GM18519 (cell line): Measurements from ENCODE around the gene SELPLG.
"Not testable (repeated sequence)": the region's sequence is repeated elsewhere in the genome, so short reads cannot be mapped to it uniquely, and the experiment has no call there.

Experiments used
- ATAC-seq: cut with Tn5 transposase; IDR thresholded peaks from one replicate; pipeline ENCODE4 v1.9.1; 2021; ENCODE audit warnings: mild to moderate bottlenecking, moderate library complexity; ENCODE audit not compliant: unreplicated experiment, low FRiP score

SELPLG gene

DNA sequence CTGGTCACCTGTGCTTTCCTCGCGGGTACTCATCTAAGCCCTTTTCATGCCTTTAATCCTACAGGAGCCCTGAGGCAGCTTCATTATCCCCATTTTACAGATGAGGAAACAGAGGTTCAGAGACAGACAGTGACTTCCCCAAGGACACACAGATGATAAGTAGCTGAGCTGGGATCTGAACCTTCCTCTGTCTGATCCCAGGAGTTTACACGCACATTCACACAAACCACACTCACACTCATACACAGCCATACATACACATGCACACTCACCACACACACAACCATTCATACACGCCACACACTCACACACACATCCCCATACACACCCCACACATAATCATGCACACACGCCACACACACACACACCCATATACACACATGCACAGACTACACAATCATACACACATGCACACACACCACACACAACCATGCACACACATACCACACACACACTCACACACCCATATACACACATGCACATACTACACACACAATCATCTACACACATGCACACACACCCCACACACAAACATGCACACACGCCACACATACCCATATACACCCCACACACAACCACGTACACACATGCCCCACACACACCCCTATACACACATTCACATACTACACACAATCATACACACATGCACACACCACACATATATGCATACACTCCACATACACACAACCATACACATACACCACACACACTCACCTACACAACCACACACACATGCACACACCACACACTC, 38.6 kb downstream of the SELPLG start:
- ATAC-seq, result no peak

- ATAC-seq, result no peak
Observed at GRCh38 chr12:108594323-108594903, 39.3 kb downstream of the SELPLG start.

DNA sequence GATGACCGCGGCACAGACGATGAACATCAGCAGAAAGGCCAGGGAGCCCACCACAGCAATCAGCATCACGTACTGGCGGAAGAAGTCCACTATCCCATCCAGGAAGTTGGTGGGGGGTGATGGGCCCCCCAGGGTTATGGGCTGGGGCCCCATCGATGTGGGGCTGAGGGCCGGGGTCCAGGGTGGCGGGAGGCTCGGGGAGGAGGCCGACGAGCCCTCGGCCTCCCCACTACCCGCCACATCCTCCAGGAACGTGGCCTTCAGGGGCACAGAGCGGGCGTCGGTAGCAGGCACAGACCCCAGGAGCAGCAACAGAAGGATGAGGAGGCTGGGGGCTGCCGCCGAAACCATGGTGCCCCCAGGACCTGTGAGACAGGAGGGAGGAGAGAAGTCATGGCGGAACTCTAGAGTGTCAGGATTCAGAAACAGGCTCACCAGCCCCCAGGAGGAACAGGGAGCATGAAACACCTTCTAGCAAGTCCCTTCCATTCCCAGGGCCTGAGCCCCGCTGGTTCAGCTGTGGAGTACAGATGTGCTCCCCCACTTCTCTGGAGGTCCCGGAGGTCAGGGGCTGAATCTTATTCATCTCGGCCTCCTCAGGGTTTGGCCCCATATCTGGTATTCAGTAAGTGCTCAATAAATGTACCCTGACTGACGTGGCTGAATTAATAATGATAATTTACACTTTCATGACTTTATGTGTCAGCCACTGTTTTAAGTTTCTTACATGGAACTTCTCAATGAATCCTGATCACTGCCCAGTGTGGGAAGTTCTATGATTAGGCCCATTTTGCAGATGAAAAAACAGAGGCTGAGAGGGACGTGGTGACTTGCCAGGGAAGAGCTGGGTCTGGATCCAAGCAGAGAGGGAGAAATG, 41.4 kb downstream of the SELPLG start:
- no peak for ATAC-seq

GRCh38 chr12:108591267-108591980, 42.3 kb downstream of the SELPLG start:
- no peak for ATAC-seq

DNA sequence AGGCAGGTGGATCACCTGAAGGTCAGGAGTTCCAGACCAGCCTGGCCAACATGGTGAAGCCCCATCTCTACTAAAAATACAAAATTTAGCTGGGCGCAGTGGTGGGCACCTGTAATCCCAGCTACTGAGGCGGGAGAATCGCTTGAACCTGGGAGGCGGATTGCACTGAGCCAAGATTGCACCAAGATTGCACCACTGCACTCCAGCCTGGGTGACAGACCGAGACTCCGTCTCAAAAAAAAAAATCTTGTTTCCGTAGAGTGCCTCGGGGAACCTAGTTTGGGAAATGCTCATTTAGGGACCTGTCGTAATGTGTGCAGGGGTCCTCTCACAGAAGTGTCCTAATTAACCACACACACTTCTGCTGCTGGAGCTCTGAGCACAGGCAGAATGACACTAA, 43.2 kb downstream of the SELPLG start:
- ATAC-seq, result not testable (repeated sequence)

DNA sequence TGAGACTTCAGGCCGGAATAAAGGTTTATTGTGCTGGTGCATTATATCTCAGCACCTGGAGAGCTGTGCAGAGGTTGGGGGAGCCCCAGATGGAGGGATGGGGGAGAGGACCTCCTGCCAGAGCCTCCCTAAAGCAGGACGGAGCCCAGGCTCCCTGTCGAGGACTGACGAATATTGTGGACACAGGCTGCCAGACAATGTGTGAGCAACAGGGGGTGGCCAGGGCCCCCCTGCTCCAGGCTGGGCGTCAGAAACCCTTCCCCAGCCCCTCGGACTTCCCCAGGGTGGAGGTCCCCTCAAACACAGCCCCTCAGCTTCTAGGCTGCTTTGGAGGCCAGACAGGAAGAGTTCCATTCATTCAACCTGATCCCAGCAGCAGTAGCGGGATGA, 43.9 kb downstream of the SELPLG start:
- ATAC-seq, result no peak

GRCh38 chr12:108589028-108589839, 44.5 kb downstream of the SELPLG start:
- ATAC-seq, result no peak

GRCh38 chr12:108587826-108588225, 45.9 kb downstream of the SELPLG start:
- no peak for ATAC-seq

- ATAC-seq, result no peak
Observed at GRCh38 chr12:108586306-108586705, 47.4 kb downstream of the SELPLG start.

DNA sequence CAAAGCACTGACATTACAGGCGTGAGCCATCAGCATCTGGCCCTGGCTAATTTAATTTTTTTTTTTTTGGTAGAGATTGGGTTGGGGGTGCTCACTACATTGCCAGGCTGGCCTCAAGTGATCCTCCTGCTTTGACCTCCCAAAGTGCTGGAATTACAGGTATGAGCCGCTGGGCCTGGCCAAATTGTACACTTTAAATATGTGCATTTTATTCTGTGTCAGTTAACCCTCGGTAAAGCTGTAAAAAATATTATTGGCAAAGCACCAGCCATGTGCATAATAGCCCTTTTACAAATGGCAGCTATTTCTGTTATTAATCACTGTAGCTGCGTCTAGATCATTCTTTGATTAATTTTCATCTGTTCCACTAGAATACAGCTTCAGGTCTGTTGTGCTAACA, 47.8 kb downstream of the SELPLG start:
- ATAC-seq, result no peak

GRCh38 chr12:108584456-108585065, 49.1 kb downstream of the SELPLG start:
- ATAC-seq, result no peak

GRCh38 chr12:108583991-108584390, 49.7 kb downstream of the SELPLG start:
- ATAC-seq, result no peak

DNA sequence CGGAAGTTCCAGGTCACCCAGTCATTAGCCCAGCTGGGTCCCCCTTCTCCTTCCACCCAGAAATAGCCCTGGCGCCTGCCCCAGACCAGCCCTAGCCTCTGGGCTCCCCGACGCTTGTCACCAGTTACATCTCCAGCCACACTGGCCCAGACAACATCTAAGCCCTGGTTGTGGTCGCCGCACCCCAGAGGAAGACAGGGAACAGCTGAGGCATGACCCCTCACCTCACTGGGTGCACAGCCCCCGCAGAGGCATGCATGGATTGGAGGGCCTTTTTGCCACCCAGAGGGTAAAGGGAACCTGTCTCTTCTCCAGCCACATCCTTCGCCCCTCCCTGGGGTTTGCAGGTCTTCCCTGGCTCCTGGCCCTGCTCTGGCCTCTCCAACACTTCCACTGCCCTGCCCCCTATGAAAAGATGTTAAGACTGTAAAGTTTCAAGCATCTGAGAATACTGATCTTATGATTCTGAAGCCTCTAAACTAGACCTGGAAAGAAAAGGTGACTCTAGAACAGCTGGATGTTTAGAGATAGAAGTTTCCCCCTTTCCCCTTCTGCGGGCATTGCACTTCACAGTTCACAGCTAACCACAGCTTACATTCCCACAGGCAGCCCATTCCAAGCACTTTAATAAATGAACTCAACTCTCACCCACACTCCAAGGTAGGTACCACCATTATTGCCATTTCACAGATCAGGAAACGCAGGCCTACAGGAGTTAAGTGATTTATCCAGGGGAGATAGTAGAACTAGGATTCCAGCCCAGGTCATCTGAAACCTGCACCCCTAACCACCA, 50.5 kb downstream of the SELPLG start:
- ATAC-seq, result no peak

GRCh38 chr12:108582509-108582908, 51.2 kb downstream of the SELPLG start:
- no peak for ATAC-seq

DNA sequence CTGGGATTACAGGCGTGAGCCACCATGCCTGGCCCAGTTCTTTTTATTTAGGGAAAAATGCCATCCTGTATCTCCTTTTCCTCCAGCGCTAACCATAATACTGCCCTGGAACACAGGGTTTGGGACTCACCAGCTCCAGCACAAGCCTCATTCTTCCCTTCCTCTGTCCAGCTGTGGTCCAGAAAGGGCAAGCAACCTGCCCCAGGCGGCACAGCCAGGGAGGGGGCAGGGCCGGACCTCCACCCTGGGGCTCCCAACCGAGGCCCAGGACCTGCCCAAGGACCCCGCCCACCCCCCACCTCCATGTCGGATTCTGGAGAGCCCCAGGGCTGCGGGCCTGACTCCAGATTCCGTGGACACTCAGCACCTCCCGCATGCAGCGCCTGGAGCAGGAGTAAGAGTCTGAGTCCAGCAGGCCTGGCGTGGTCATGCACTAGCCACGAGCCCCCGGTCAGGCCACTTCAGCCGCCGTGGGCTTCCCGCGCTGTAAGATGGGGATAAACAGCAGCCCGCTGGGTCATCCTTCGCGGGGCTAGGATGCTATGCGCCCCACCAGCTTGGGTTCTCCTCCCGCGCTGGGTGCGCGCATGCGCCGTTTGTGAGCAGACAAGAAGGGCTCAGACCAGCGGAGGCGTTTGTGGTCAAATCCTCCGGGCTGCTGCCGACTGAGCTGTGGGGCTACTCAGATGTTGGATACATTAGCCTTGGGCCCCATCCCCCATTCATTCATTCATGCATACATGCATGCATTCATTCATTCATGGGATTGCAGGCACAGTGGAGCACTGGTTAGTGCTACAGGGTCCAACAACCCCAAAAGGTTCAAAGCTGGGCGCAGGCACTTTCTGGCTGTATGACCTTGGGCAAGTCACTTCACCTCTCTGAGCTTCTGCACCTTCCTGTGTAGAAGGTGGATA, 52.1 kb downstream of the SELPLG start:
- no peak for ATAC-seq

DNA sequence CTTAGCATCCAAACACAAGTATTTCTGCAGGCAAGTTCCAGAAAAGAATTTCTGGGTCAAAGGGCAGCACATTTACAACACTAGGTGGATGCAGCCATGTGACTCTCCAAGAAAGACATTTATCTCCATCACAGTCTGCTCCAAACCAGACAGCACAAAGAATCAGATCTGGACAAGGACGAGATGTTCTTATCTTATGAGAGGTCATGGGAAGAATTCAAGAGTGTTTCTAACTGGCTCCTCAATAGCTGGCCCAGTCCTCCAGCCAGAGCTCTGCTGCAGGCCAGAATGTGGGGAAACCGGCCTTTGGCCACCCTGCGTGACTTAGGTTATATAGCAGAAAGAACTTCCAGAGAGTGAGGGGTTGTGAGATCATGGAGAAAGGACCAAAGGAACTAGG, 53.2 kb downstream of the SELPLG start:
- ATAC-seq, result no peak

DNA sequence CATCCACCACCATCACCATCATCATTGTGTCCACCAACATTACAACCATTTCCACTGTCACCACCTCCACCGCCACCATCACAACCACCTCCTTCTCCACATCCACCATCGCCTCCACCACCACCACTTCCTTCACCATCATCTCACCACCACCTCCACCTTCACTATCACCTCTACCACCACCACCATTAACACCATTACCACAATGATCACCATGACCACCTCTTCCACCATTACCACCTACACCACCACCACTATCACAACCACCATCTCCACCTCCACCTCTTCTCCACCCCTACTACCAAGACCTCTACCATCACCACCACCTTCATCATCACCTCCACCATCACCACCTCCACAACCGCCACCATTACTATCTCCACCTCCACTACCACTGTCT, 54.9 kb downstream of the SELPLG start:
- no peak for ATAC-seq

GRCh38 chr12:108578264-108578663, 55.4 kb downstream of the SELPLG start:
- no peak for ATAC-seq
